Neural crest cell (in vitro differentiated cells): ENCODE results near the gene GPR149. TPM values are rescaled to one million over a fixed set of nuclear protein-coding genes. Genes with fewer than 3 reads are reported as not detected.
"Not testable (repeated sequence)": the region's sequence is repeated elsewhere in the genome, so short reads cannot be mapped to it uniquely, and the experiment has no call there.

Experiments
- DNase-seq: peaks from one replicate; pipeline ENCODE4 v3.0.0; 2021; ENCODE audit warnings: low read depth, mixed read lengths, low spot score
- H3K27ac Mint-ChIP-seq: one replicate; pipeline ENCODE4 v1.8.0; 2021; ENCODE audit warnings: mild to moderate bottlenecking, mixed read lengths; ENCODE audit not compliant: unreplicated experiment
- H3K27me3 Mint-ChIP-seq: 2 replicates; pipeline ENCODE4 v1.8.0; 2021; ENCODE audit warnings: low read depth, mild to moderate bottlenecking, mixed read lengths
- H3K36me3 Mint-ChIP-seq: 2 replicates; pipeline ENCODE4 v1.8.0; 2021; ENCODE audit warnings: low read depth, mild to moderate bottlenecking, mixed read lengths
- H3K4me1 Mint-ChIP-seq: 2 replicates; pipeline ENCODE4 v1.8.0; 2021; ENCODE audit warnings: mixed read lengths
- H3K4me3 Mint-ChIP-seq: one replicate; pipeline ENCODE4 v1.8.0; 2021; ENCODE audit warnings: mild to moderate bottlenecking, mixed read lengths
- H3K9me3 Mint-ChIP-seq: 2 replicates; pipeline ENCODE4 v1.8.0; 2021; ENCODE audit warnings: mixed read lengths
- long read RNA-seq: library from polyadenylated mRNA; unstranded; transcript quantifications from one replicate; pipeline ENCODE4 v2.0.0, GENCODE V29; 2020
- total RNA-seq: library from RNA; stranded (reverse); gene quantifications from 2 replicates; pipeline ENCODE4 v1.2.1, GENCODE V29; 2021
- TF ChIP-seq, protein P1 (sequence below): fragments of 200-600 bp; sonication (generic); conservative IDR thresholded peaks from 2 replicates; pipeline ENCODE4 v1.5.0; 2021; ENCODE audit warnings: antibody characterized with exemption, mild to moderate bottlenecking

GPR149 gene, protein sequence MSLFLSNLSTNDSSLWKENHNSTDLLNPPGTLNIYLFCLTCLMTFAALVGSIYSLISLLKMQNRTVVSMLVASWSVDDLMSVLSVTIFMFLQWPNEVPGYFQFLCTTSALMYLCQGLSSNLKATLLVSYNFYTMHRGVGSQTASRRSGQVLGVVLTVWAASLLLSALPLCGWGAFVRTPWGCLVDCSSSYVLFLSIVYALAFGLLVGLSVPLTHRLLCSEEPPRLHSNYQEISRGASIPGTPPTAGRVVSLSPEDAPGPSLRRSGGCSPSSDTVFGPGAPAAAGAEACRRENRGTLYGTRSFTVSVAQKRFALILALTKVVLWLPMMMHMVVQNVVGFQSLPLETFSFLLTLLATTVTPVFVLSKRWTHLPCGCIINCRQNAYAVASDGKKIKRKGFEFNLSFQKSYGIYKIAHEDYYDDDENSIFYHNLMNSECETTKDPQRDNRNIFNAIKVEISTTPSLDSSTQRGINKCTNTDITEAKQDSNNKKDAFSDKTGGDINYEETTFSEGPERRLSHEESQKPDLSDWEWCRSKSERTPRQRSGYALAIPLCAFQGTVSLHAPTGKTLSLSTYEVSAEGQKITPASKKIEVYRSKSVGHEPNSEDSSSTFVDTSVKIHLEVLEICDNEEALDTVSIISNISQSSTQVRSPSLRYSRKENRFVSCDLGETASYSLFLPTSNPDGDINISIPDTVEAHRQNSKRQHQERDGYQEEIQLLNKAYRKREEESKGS
- total RNA-seq = not detected in 2 replicates
- long read RNA-seq = 0 reads

DNA sequence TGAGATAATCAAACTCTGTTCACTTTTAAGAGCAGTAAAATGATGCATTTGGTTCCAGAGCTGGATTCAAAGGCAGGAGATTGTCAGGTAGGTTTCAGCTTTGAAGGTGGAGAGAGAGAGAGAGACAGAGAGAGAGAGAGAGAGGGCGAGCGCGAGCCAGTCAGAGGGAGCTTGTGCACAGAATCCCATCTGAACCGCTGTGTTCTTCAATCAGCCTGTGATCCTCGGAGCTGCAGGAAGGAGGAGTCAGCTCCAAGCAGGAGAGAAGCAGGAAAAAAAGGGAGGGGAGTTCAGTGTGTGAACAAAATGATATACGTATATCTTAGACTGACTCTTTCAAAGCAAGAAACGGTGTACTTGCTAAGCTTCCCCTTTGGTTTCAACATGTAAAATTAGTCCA is at the start of gene GPR149:
Gene GPR149 (minus strand): TSS at position 177 of the 400 bp plus-strand sequence. CDS start 575 bp downstream, outside the sequence.
- peaks cover 78% of the 10 kb centered on the region for H3K27me3 Mint-ChIP-seq
- H3K27ac Mint-ChIP-seq = no peak within 1 kb of the TSS
- TF ChIP-seq, protein P1, sequence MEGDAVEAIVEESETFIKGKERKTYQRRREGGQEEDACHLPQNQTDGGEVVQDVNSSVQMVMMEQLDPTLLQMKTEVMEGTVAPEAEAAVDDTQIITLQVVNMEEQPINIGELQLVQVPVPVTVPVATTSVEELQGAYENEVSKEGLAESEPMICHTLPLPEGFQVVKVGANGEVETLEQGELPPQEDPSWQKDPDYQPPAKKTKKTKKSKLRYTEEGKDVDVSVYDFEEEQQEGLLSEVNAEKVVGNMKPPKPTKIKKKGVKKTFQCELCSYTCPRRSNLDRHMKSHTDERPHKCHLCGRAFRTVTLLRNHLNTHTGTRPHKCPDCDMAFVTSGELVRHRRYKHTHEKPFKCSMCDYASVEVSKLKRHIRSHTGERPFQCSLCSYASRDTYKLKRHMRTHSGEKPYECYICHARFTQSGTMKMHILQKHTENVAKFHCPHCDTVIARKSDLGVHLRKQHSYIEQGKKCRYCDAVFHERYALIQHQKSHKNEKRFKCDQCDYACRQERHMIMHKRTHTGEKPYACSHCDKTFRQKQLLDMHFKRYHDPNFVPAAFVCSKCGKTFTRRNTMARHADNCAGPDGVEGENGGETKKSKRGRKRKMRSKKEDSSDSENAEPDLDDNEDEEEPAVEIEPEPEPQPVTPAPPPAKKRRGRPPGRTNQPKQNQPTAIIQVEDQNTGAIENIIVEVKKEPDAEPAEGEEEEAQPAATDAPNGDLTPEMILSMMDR = no peak
- no peaks in the 10 kb centered on the region for H3K36me3 Mint-ChIP-seq
- no peaks in the 10 kb centered on the region for H3K9me3 Mint-ChIP-seq
- DNase-seq = no peak
- H3K4me3 Mint-ChIP-seq = peak within 1 kb of the TSS; percentile 35
- peaks cover 18% of the 10 kb centered on the region for H3K4me1 Mint-ChIP-seq

DNA sequence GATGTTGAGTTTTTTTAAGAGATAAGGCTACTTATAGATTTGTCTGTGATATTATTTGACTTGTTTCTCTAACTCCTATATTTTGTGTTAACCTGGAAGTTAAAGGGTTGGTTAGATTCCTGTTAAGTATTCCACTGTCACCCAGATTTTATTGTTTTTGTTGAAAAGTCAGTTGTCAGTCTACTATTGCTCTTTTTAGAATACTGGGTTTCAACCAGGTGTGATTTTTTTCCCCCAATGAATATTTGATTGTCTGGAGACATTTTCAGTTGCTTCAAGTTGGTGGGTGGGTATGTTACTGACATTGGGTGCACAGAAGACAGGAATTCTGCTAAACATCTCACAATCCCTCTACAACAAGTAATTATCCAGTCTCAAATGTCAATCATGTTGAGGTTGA is 43.8 kb upstream of the GPR149 start:
- no peaks in the 10 kb centered on the region for H3K27me3 Mint-ChIP-seq
- DNase-seq = no peak
- H3K27ac Mint-ChIP-seq = no peak overlapping the region
- no peaks in the 10 kb centered on the region for H3K36me3 Mint-ChIP-seq
- peaks cover 2% of the 10 kb centered on the region for H3K9me3 Mint-ChIP-seq
- TF ChIP-seq, protein P1 = no peak
- no peak overlapping the region for H3K4me3 Mint-ChIP-seq
- H3K4me1 Mint-ChIP-seq = no peaks in the 10 kb centered on the region

DNA sequence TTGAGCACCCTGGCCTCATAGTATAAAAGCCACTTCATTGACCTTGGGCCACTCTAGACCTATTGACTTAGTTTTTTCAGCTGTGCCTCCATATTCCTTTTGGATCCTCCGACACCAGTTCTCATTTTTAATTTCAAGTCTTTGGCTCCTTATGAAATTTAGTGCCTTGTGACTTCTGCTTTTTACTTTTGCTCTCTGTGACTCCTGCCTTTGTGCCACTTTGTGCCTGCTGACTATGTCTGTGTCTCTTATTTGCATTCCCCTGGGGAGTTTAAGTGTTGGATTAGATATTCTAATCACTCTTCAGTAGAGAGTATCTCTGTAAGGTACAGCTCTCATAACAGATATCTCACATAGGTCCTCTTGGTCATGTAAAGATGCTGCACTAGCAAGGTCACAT is 39.6 kb upstream of the GPR149 start:
- H3K36me3 Mint-ChIP-seq = no peaks in the 10 kb centered on the region
- no peaks in the 10 kb centered on the region for H3K27me3 Mint-ChIP-seq
- H3K4me1 Mint-ChIP-seq = no peaks in the 10 kb centered on the region

DNA sequence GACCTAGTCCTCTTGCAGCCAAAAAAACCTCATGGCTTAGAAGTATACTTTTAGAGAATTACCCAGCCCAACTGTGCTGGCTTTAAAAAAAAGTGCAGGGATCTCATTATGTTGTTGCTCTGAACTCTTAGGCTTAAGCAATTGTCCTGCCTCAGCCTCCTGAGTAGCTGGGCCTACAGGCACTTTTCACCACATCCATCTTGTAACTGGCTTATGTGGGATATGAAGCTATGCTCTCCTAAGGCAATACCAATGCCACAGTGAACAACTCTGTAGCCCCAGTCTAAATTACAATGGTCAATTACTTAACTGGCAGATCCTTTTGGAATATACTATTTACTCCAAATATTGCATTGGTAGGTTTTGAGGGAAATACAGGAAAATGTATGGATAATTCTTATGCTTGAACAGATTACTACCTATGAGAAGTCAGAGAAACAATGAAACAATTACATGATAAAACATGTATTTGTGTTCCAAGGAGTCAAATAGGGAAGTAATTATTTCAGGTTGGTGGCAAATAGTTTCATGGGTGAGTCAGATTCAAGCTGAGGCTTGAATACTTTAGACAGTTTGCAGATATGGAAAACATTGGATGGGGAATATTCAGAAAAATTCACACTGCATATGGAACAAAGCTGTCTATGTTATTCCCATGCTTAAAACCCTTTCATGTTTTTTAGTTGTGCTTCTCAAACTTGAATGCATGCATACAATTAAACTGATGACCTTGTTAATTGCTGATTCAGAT is 34.6 kb upstream of the GPR149 start:
- Mint-ChIP-seq H3K9me3 (no peaks in the 10 kb centered on the region), H3K36me3 (no peaks in the 10 kb centered on the region), H3K4me1 (no peaks in the 10 kb centered on the region), H3K4me3 (no peak overlapping the region), H3K27ac (no peak overlapping the region), H3K27me3 (no peaks in the 10 kb centered on the region)
- no peak for DNase-seq
- TF ChIP-seq, protein P1 = no peak

More for the DNA sequence above, 39.6 kb upstream of the GPR149 start:
- peaks cover 2% of the 10 kb centered on the region for H3K9me3 Mint-ChIP-seq
- H3K27ac Mint-ChIP-seq = no peak overlapping the region
- TF ChIP-seq, protein P1 = no peak
- no peak overlapping the region for H3K4me3 Mint-ChIP-seq
- no peak for DNase-seq

DNA sequence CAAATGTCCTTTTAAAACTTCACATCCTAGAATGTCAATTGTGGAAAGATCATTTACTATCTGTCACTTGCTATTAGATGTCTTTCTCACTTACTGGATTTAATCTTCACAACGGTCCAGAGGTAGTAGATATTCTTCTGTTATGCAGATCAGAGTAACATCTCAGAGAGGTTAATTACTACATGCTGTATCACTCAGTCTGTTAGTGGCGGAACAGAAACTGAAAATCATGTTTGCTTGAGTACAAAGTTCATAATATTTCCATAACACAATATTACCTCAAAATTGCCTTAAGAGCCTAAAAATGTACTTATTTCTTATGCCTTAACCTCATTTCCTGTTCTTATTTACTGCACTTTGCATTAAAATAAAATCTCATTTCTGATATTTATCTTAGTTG is 28.6 kb upstream of the GPR149 start:
- no peaks in the 10 kb centered on the region for H3K36me3 Mint-ChIP-seq
- DNase-seq = no peak
- no peak overlapping the region for H3K27ac Mint-ChIP-seq
- no peak overlapping the region for H3K4me3 Mint-ChIP-seq
- H3K27me3 Mint-ChIP-seq = peaks cover 3% of the 10 kb centered on the region
- H3K9me3 Mint-ChIP-seq = no peaks in the 10 kb centered on the region
- no peaks in the 10 kb centered on the region for H3K4me1 Mint-ChIP-seq
- TF ChIP-seq, protein P1 = no peak

DNA sequence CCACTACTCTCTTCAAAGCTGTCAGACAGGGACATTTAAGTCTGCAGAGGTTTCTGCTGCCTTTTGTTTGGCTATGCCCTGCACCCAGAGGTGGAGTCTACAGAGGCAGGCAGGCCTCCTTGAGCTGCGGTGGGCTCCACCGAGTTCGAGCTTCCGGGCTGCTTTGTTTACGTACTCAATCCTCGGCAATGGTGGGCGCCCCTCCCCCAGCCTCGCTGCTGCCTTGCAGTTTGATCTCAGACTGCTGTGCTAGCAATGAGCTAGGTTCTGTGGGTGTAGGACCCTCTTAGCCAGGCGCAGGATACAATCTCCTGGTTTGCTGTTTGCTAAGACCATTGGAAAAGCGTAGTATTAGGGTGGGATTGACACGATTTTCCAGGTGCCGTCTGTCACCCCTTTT is 9.1 kb upstream of the GPR149 start:
- H3K9me3 Mint-ChIP-seq, H3K4me3 Mint-ChIP-seq, H3K4me1 Mint-ChIP-seq, H3K27ac Mint-ChIP-seq, H3K36me3 Mint-ChIP-seq, DNase-seq: not testable (repeated sequence)
- peaks cover 40% of the 10 kb centered on the region for H3K27me3 Mint-ChIP-seq
